ENCODE results near the gene LILRA2.

DNA sequence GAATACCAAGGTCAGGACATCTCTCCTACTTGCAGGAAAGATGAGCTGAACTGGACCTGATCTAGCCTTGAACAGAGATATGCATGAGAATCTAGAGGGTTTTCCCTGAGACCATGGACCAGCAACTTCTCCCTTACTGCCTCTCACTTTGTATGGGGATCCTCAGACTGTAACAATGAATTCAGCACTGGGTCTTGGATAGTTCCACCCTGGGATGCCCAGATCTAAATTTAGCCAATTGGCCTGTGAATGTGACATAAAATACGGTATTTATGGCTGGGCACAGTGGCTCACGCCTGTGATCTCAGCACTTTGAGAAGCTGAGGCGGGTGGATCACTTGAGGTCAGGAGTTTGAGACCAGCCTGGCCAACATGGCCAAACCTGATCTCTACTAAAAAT is 15.3 kb upstream of the LILRA2 start:
- no peak for TF ChIP-seq POLR2A (IDR thresholded peaks at IDR 0.05)
- TF ChIP-seq, protein P1, sequence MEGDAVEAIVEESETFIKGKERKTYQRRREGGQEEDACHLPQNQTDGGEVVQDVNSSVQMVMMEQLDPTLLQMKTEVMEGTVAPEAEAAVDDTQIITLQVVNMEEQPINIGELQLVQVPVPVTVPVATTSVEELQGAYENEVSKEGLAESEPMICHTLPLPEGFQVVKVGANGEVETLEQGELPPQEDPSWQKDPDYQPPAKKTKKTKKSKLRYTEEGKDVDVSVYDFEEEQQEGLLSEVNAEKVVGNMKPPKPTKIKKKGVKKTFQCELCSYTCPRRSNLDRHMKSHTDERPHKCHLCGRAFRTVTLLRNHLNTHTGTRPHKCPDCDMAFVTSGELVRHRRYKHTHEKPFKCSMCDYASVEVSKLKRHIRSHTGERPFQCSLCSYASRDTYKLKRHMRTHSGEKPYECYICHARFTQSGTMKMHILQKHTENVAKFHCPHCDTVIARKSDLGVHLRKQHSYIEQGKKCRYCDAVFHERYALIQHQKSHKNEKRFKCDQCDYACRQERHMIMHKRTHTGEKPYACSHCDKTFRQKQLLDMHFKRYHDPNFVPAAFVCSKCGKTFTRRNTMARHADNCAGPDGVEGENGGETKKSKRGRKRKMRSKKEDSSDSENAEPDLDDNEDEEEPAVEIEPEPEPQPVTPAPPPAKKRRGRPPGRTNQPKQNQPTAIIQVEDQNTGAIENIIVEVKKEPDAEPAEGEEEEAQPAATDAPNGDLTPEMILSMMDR (IDR thresholded peaks at IDR 0.05): no peak

Measured in tibial nerve (tissue), 3 donors.